SK-N-SH (cell line): Measurements from ENCODE around the gene VDAC1. TPM values are rescaled to one million over a fixed set of nuclear protein-coding genes. Genes with fewer than 3 reads are reported as not detected.

Experiments used
- CTCF ChIA-PET: fragments of 300-600, 350-600 bp; formaldehyde crosslinking; extraction: SDS; loops from one replicate; lab custom pipeline; 2021; lab: Yijun Ruan, JAX
- POLR2A ChIA-PET: fragments of 350-600 bp; sonication (Branson Sonifier 250); formaldehyde crosslinking; extraction: SDS; loops from one replicate; lab custom pipeline; 2020; ENCODE audit warnings: antibody characterized with exemption, inconsistent platforms; lab: Yijun Ruan, JAX
- DNase-seq: peaks from one replicate; pipeline ENCODE4 v3.0.0; 2012
- H2AFZ ChIP-seq: fragments of 200-600 bp; sonication (generic); 2 replicates; pipeline ENCODE4 v1.8.1; 2016; ENCODE audit warnings: antibody characterized with exemption, mild to moderate bottlenecking, low read depth
- H3F3A ChIP-seq: fragments of 200-600 bp; sonication (generic); replicated peaks from 2 replicates; pipeline ENCODE3; 2016; ENCODE audit warnings: antibody characterized with exemption, mild to moderate bottlenecking; ENCODE audit not compliant: insufficient read depth
- H3K27ac ChIP-seq, 2 experiments: fragments of 200-500 bp in 1 of 2; fragments of 200-600 bp in 1 of 2; sonication (Bioruptor generic) in 1 of 2; sonication (generic), shearing (Covaris generic) in 1 of 2; 2 replicates each; pipeline versions ENCODE4 v1.5.1 to v1.6.1; 2014 to 2016; ENCODE audit warnings: low read depth in 2 of 2, inconsistent platforms in 1 of 2, low read length in 1 of 2, mild to moderate bottlenecking in 1 of 2, mixed read lengths in 1 of 2
- H3K27me3 ChIP-seq: fragments of 200-600 bp; sonication (generic), shearing (Covaris generic); 2 replicates; pipeline ENCODE4 v1.6.1; 2016; ENCODE audit warnings: mixed run types; ENCODE audit not compliant: insufficient read depth
- H3K36me3 ChIP-seq, 2 experiments: fragments of 200-500 bp in 1 of 2; fragments of 200-600 bp in 1 of 2; sonication (Bioruptor generic) in 1 of 2; sonication (generic) in 1 of 2; replicated peaks in 1 of 2; 2 replicates each; pipeline versions ENCODE3 to v1.5.1; 2014 to 2016; ENCODE audit warnings: low read length in 1 of 2, mild to moderate bottlenecking in 1 of 2; ENCODE audit not compliant: insufficient read depth in 2 of 2, control insufficient read depth in 1 of 2
- H3K4me1 ChIP-seq, 2 experiments: fragments of 200-500 bp in 1 of 2; fragments of 200-600 bp in 1 of 2; sonication (Bioruptor generic) in 1 of 2; sonication (generic), shearing (Covaris generic) in 1 of 2; 2 replicates each; pipeline versions ENCODE4 v1.5.1 to v1.6.1; 2014 to 2016; ENCODE audit warnings: low read depth in 1 of 2, low read length in 1 of 2, mixed run types in 1 of 2; ENCODE audit not compliant: insufficient read depth in 2 of 2, control insufficient read depth in 1 of 2
- H3K4me2 ChIP-seq: fragments of 200-600 bp; sonication (generic), shearing (Covaris generic); 2 replicates; pipeline ENCODE4 v1.6.1; 2017; ENCODE audit warnings: mixed run types
- H3K4me3 ChIP-seq, 2 experiments: fragments of 200-500 bp in 1 of 2; fragments of 200-600 bp in 1 of 2; sonication (Bioruptor generic) in 1 of 2; sonication (generic), shearing (Covaris generic) in 1 of 2; 2 replicates each; pipeline versions ENCODE4 v1.5.1 to v1.8.1; 2014 to 2016; ENCODE audit warnings: low read depth in 2 of 2, inconsistent platforms in 1 of 2, low read length in 1 of 2, mild to moderate bottlenecking in 1 of 2, mixed read lengths in 1 of 2, moderate library complexity in 1 of 2
- H3K79me2 ChIP-seq: fragments of 200-600 bp; sonication (generic); 2 replicates; pipeline ENCODE4 v1.8.1; 2017; ENCODE audit warnings: mild to moderate bottlenecking; ENCODE audit not compliant: insufficient read depth
- H3K9ac ChIP-seq: fragments of 200-600 bp; sonication (generic); 2 replicates; pipeline ENCODE4 v1.6.1; 2017; ENCODE audit warnings: mixed run types
- H3K9me2 ChIP-seq: fragments of 200-600 bp; sonication (generic); 2 replicates; pipeline ENCODE4 v1.6.1; 2017; ENCODE audit warnings: mixed run types
- H3K9me3 ChIP-seq: fragments of 200-600 bp; sonication (generic); 2 replicates; pipeline ENCODE4 v1.6.1; 2017; ENCODE audit warnings: mixed run types, mild to moderate bottlenecking, moderate library complexity
- H4K20me1 ChIP-seq: fragments of 200-600 bp; sonication (generic); 2 replicates; pipeline ENCODE4 v1.6.1; 2017; ENCODE audit warnings: mild to moderate bottlenecking, mixed run types; ENCODE audit not compliant: insufficient read depth
- CHD2 ChIP-seq: fragments of 150-350 bp; IDR thresholded peaks from 2 replicates; pipeline ENCODE4 v1.6.1; 2018; ENCODE audit warnings: low read length; ENCODE audit not compliant: partially characterized antibody
- CTCF ChIP-seq: fragments of 200-600 bp; sonication (generic); IDR thresholded peaks from 2 replicates; pipeline ENCODE4 v1.6.1; 2017; ENCODE audit warnings: antibody characterized with exemption, mild to moderate bottlenecking, moderate library complexity
- FOXM1 ChIP-seq: IDR thresholded peaks from 2 replicates; pipeline ENCODE4 v1.4.0; 2012; ENCODE audit warnings: low read depth, mild to moderate bottlenecking
- GABPA ChIP-seq: IDR thresholded peaks from 2 replicates; pipeline ENCODE4 v1.4.0; 2012; ENCODE audit warnings: low read depth, mild to moderate bottlenecking
- GATA2 ChIP-seq: sonication (generic); formaldehyde crosslinking; IDR thresholded peaks from 2 replicates; pipeline ENCODE4 v1.5.0; 2020; ENCODE audit warnings: mild to moderate bottlenecking, missing genetic modification reagents
- MAX ChIP-seq: IDR thresholded peaks from 2 replicates; pipeline ENCODE4 v1.4.0; 2012; ENCODE audit warnings: low read depth
- MEF2A ChIP-seq: IDR thresholded peaks from 2 replicates; pipeline ENCODE4 v1.4.0; 2012; ENCODE audit warnings: low read depth, borderline replicate concordance
- MXI1 ChIP-seq: IDR thresholded peaks from 2 replicates; pipeline ENCODE4 v1.6.1; 2012; ENCODE audit warnings: mild to moderate bottlenecking, low read depth, low read length, improper control_type of control experiment
- NRF1 ChIP-seq: IDR thresholded peaks from 2 replicates; pipeline ENCODE4 v1.6.1; 2012; ENCODE audit warnings: low read depth, mild to moderate bottlenecking, low read length
- POLR2AphosphoS5 ChIP-seq: IDR thresholded peaks from 2 replicates; pipeline ENCODE4 v1.6.1; 2012; ENCODE audit warnings: low read depth, low read length
- USF1 ChIP-seq: IDR thresholded peaks from 2 replicates; pipeline ENCODE4 v1.4.0; 2012; ENCODE audit warnings: low read depth, borderline replicate concordance
- WGBS: methylation state at CpG from one replicate; pipeline ENCODE4 v1.1.6; 2017; ENCODE audit warnings: low lambda C conversion rate; 5-methylcytosine and 5-hydroxymethylcytosine counted together
- polyA plus RNA-seq, 3 experiments: library from polyadenylated mRNA; depleted of rRNA; stranded (reverse); fragments of >200 nt; gene quantifications; 2 replicates each; pipeline ENCODE4 v1.2.3, GENCODE V29; 2012
- TF ChIP-seq, protein P1 (sequence below): fragments of 150-350 bp; IDR thresholded peaks from 2 replicates; pipeline ENCODE4 v1.6.1; 2017; ENCODE audit warnings: antibody characterized with exemption, low read length, low read depth, borderline replicate concordance

Gene VDAC1
- polyA plus RNA-seq, 1 of the 3 experiments (the other 2 are of a cell fraction) = 166 TPM

GRCh38 chr5:134024811-134025210 is 20.0 kb upstream of the VDAC1 start:
- 75% methylated on average over 2 of the region's 2 CpGs for WGBS
- no peaks in the 10 kb centered on the region for H3K9me3 ChIP-seq
- TF ChIP-seq MAX (no peak), GATA2 (no peak), USF1 (no peak)
- TF ChIP-seq, all 33 proteins: peak for 0
- CTCF ChIA-PET = interaction anchor here (0.7 to 4.2 kb wide), 8 partner anchors 15 to 264 kb away, joined by 3 to 43 read pairs (median 8); no protein-coding TSS in a partner anchor
- no peaks in the 10 kb centered on the region for H4K20me1 ChIP-seq
- no peaks in the 10 kb centered on the region for H3K79me2 ChIP-seq
- H3K27me3 ChIP-seq = no peaks in the 10 kb centered on the region
- H3K4me2 ChIP-seq = no peak overlapping the region
- no peak overlapping the region for H2AFZ ChIP-seq
- no peak overlapping the region for H3K4me3 ChIP-seq
- H3K4me1 ChIP-seq = no peaks in the 10 kb centered on the region
- no peak overlapping the region for H3K27ac ChIP-seq
- no peak for DNase-seq
- no peaks in the 10 kb centered on the region for H3K36me3 ChIP-seq
- POLR2A ChIA-PET = no interaction called here
- no peak overlapping the region for H3K9ac ChIP-seq
- H3F3A ChIP-seq = peaks cover 6% of the 10 kb centered on the region
- no peaks in the 10 kb centered on the region for H3K9me2 ChIP-seq

- no peak overlapping the region for H3K27ac ChIP-seq
- CTCF ChIA-PET = interaction anchor here (1.1 to 1.5 kb wide), 2 partner anchors 12 to 118 kb away, joined by 3 to 4 read pairs; no protein-coding TSS in a partner anchor
- no peaks in the 10 kb centered on the region for H3K9me3 ChIP-seq
- POLR2A ChIA-PET = no interaction called here
- H3K9ac ChIP-seq = no peak overlapping the region
- H3K36me3 ChIP-seq = no peaks in the 10 kb centered on the region
- WGBS = 67% methylated on average over 4 of the region's 4 CpGs
- H3F3A ChIP-seq = no peaks in the 10 kb centered on the region
- H3K4me1 ChIP-seq = no peaks in the 10 kb centered on the region
- H3K79me2 ChIP-seq = no peaks in the 10 kb centered on the region
- no peak for DNase-seq
- H3K27me3 ChIP-seq = no peaks in the 10 kb centered on the region
- H2AFZ ChIP-seq = no peak overlapping the region
- TF ChIP-seq FOXM1 (no peak), GABPA (no peak), POLR2AphosphoS5 (no peak), MEF2A (no peak), MAX (no peak), NRF1 (no peak), CTCF (no peak), MXI1 (no peak), CHD2 (no peak)
- TF ChIP-seq, protein P1, sequence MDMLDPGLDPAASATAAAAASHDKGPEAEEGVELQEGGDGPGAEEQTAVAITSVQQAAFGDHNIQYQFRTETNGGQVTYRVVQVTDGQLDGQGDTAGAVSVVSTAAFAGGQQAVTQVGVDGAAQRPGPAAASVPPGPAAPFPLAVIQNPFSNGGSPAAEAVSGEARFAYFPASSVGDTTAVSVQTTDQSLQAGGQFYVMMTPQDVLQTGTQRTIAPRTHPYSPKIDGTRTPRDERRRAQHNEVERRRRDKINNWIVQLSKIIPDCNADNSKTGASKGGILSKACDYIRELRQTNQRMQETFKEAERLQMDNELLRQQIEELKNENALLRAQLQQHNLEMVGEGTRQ = no peak
- H4K20me1 ChIP-seq = no peaks in the 10 kb centered on the region
- no peak overlapping the region for H3K4me2 ChIP-seq
- no peaks in the 10 kb centered on the region for H3K9me2 ChIP-seq
- no peak overlapping the region for H3K4me3 ChIP-seq
These were observed 17.6 kb upstream of the VDAC1 start for GRCh38 chr5:134022333-134022732.
